MM.1S (cell line): ENCODE results near the gene ELOVL6.

Source experiments
- DNase-seq: peaks from one replicate; pipeline ENCODE4 v3.0.0-alpha.2; 2015
- H2AFZ ChIP-seq: fragments of 300-600 bp; sonication (generic); 2 replicates; pipeline ENCODE4 v1.6.0; 2016; ENCODE audit warnings: antibody characterized with exemption, low read length
- H3F3A ChIP-seq: fragments of 300-600 bp; sonication (generic); 2 replicates; pipeline ENCODE4 v1.6.1; 2016; ENCODE audit warnings: mild to moderate bottlenecking, antibody characterized with exemption, low read length, moderate library complexity, mixed read lengths; ENCODE audit not compliant: insufficient read depth
- H3K27ac ChIP-seq: fragments of 300-600 bp; sonication (generic); 2 replicates; pipeline ENCODE4 v1.5.1; 2016; ENCODE audit warnings: mild to moderate bottlenecking, low read length
- H3K27me3 ChIP-seq: fragments of 300-600 bp; sonication (generic); replicated peaks from 2 replicates; pipeline ENCODE4 v1.6.0; 2016; ENCODE audit warnings: low read length; ENCODE audit not compliant: insufficient read depth
- H3K36me3 ChIP-seq: fragments of 300-600 bp; sonication (generic); replicated peaks from 2 replicates; pipeline ENCODE4 v1.6.1; 2016; ENCODE audit warnings: mild to moderate bottlenecking, low read length, mixed read lengths; ENCODE audit not compliant: insufficient read depth
- H3K4me1 ChIP-seq: fragments of 300-600 bp; sonication (generic); 2 replicates; pipeline ENCODE4 v1.6.1; 2016; ENCODE audit warnings: low read length, mixed read lengths
- H3K4me2 ChIP-seq: fragments of 300-600 bp; sonication (generic); 2 replicates; pipeline ENCODE4 v1.6.0; 2016; ENCODE audit warnings: low read depth, low read length
- H3K4me3 ChIP-seq: fragments of 300-600 bp; sonication (generic); 2 replicates; pipeline ENCODE4 v1.5.1; 2016; ENCODE audit warnings: low read length, mixed read lengths
- H3K79me2 ChIP-seq: fragments of 300-600 bp; sonication (generic); 2 replicates; pipeline ENCODE4 v1.6.1; 2016; ENCODE audit warnings: mixed run types, low read length, mixed read lengths
- H3K9ac ChIP-seq: fragments of 300-600 bp; sonication (generic); 2 replicates; pipeline ENCODE4 v1.6.1; 2016; ENCODE audit warnings: low read length, mixed read lengths
- H3K9me2 ChIP-seq: fragments of 300-600 bp; sonication (generic); replicated peaks from 2 replicates; pipeline ENCODE4 v1.6.1; 2016; ENCODE audit warnings: mild to moderate bottlenecking, low read length, mixed read lengths; ENCODE audit not compliant: insufficient read depth
- H3K9me3 ChIP-seq: fragments of 300-600 bp; sonication (generic); replicated peaks from 2 replicates; pipeline ENCODE4 v1.6.1; 2016; ENCODE audit warnings: mild to moderate bottlenecking, low read length, mixed read lengths; ENCODE audit not compliant: insufficient read depth
- H4K20me1 ChIP-seq: fragments of 300-600 bp; sonication (generic); 2 replicates; pipeline ENCODE4 v1.6.1; 2016; ENCODE audit warnings: mild to moderate bottlenecking, low read length, moderate library complexity, mixed read lengths; ENCODE audit not compliant: insufficient read depth
- CTCF ChIP-seq: fragments of 300-600 bp; sonication (generic); IDR thresholded peaks from 2 replicates; pipeline ENCODE4 v1.5.1; 2016; ENCODE audit warnings: antibody characterized with exemption, low read length, mixed read lengths
- EZH2 ChIP-seq: fragments of 300-600 bp; sonication (generic); optimal IDR thresholded peaks from 2 replicates; pipeline ENCODE3; 2017; ENCODE audit warnings: low read depth, mild to moderate bottlenecking, antibody characterized with exemption, low read length, mixed read lengths
- EZH2phosphoT487 ChIP-seq: fragments of 300-600 bp; sonication (generic); IDR thresholded peaks from 2 replicates; pipeline ENCODE4 v1.6.1; 2018; ENCODE audit warnings: antibody characterized with exemption, low read length

ELOVL6 gene

GRCh38 chr4:110152386-110152785, 46.0 kb downstream of the ELOVL6 start:
- DNase-seq, result no peak
- H3F3A ChIP-seq, result no peaks in the 10 kb centered on the region
- no peaks in the 10 kb centered on the region for H3K4me1 ChIP-seq
- no peak overlapping the region for H3K4me2 ChIP-seq
- no peaks in the 10 kb centered on the region for H3K9me2 ChIP-seq
- TF ChIP-seq EZH2phosphoT487 (no peak), CTCF (no peak), EZH2 (no peak)
- H3K9me3 ChIP-seq, result no peaks in the 10 kb centered on the region
- H2AFZ ChIP-seq, result no peak overlapping the region
- no peaks in the 10 kb centered on the region for H3K79me2 ChIP-seq
- no peak overlapping the region for H3K9ac ChIP-seq
- no peak overlapping the region for H3K27ac ChIP-seq
- no peaks in the 10 kb centered on the region for H4K20me1 ChIP-seq
- no peaks in the 10 kb centered on the region for H3K27me3 ChIP-seq
- no peaks in the 10 kb centered on the region for H3K36me3 ChIP-seq
- H3K4me3 ChIP-seq, result no peak overlapping the region

GRCh38 chr4:110149089-110149488, 49.3 kb downstream of the ELOVL6 start:
- Histone ChIP-seq H4K20me1 (no peaks in the 10 kb centered on the region), H3K4me3 (no peak overlapping the region), H2AFZ (no peak overlapping the region), H3F3A (no peaks in the 10 kb centered on the region), H3K9ac (no peak overlapping the region), H3K4me1 (no peaks in the 10 kb centered on the region), H3K4me2 (no peak overlapping the region), H3K27me3 (no peaks in the 10 kb centered on the region), H3K9me3 (no peaks in the 10 kb centered on the region), H3K9me2 (no peaks in the 10 kb centered on the region), H3K36me3 (no peaks in the 10 kb centered on the region), H3K27ac (no peak overlapping the region), H3K79me2 (no peaks in the 10 kb centered on the region)
- DNase-seq, result no peak
- TF ChIP-seq CTCF, result no peak
- TF ChIP-seq EZH2, result no peak
- TF ChIP-seq EZH2phosphoT487, result no peak

GRCh38 chr4:110142461-110142860, 56.0 kb downstream of the ELOVL6 start:
- DNase-seq, result no peak

More at GRCh38 chr4:110142461-110142860, 56.0 kb downstream of the ELOVL6 start:
- H3K36me3 ChIP-seq, result no peaks in the 10 kb centered on the region
- no peak overlapping the region for H3K4me2 ChIP-seq
- TF ChIP-seq CTCF (no peak), EZH2 (no peak), EZH2phosphoT487 (no peak)
- no peak overlapping the region for H3K27ac ChIP-seq
- no peaks in the 10 kb centered on the region for H3K4me1 ChIP-seq
- H4K20me1 ChIP-seq, result no peaks in the 10 kb centered on the region
- no peaks in the 10 kb centered on the region for H3F3A ChIP-seq
- no peaks in the 10 kb centered on the region for H3K27me3 ChIP-seq
- H2AFZ ChIP-seq, result no peak overlapping the region
- no peak overlapping the region for H3K4me3 ChIP-seq
- H3K9ac ChIP-seq, result no peak overlapping the region
- no peaks in the 10 kb centered on the region for H3K9me3 ChIP-seq
- no peaks in the 10 kb centered on the region for H3K9me2 ChIP-seq
- H3K79me2 ChIP-seq, result no peaks in the 10 kb centered on the region
